Neutrophil (primary cell): ENCODE results near the gene CNTNAP2.

ENCODE experiments used
- H3K27ac ChIP-seq: fragments of 200-600 bp; sonication (generic); 2 replicates; pipeline ENCODE4 v1.5.1; 2016; ENCODE audit warnings: mild to moderate bottlenecking, moderate library complexity
- H3K27me3 ChIP-seq: fragments of 200-600 bp; sonication (generic); 2 replicates; pipeline ENCODE4 v1.6.0; 2016; ENCODE audit warnings: mild to moderate bottlenecking
- H3K36me3 ChIP-seq: fragments of 200-600 bp; sonication (generic); 2 replicates; pipeline ENCODE4 v1.5.1; 2017
- H3K4me1 ChIP-seq, 2 experiments: fragments of 200-600 bp in 1 of 2; sonication (generic) in 1 of 2; 1 replicate in 1 of 2; 2 replicates in 1 of 2; pipeline versions ENCODE4 v1.5.1 to v1.6.1; 2013 to 2016; ENCODE audit warnings: low read depth in 1 of 2, low read length in 1 of 2, mild to moderate bottlenecking in 1 of 2, moderate library complexity in 1 of 2; ENCODE audit not compliant: control insufficient read depth in 1 of 2, insufficient read depth in 1 of 2
- H3K4me3 ChIP-seq, 2 experiments: fragments of 200-600 bp in 1 of 2; sonication (generic) in 1 of 2; 1 replicate in 1 of 2; 2 replicates in 1 of 2; pipeline ENCODE4 v1.5.1; 2013 to 2016; ENCODE audit warnings: low read depth in 1 of 2, low read length in 1 of 2, mild to moderate bottlenecking in 1 of 2, moderate library complexity in 1 of 2
- H3K9me3 ChIP-seq: fragments of 200-600 bp; sonication (generic); 2 replicates; pipeline ENCODE4 v1.5.1; 2016
- TF ChIP-seq, protein P1 (sequence below): fragments of 200-600 bp; sonication (generic); IDR thresholded peaks from 2 replicates; pipeline ENCODE4 v1.5.1; 2016; ENCODE audit warnings: antibody characterized with exemption

Gene CNTNAP2

DNA sequence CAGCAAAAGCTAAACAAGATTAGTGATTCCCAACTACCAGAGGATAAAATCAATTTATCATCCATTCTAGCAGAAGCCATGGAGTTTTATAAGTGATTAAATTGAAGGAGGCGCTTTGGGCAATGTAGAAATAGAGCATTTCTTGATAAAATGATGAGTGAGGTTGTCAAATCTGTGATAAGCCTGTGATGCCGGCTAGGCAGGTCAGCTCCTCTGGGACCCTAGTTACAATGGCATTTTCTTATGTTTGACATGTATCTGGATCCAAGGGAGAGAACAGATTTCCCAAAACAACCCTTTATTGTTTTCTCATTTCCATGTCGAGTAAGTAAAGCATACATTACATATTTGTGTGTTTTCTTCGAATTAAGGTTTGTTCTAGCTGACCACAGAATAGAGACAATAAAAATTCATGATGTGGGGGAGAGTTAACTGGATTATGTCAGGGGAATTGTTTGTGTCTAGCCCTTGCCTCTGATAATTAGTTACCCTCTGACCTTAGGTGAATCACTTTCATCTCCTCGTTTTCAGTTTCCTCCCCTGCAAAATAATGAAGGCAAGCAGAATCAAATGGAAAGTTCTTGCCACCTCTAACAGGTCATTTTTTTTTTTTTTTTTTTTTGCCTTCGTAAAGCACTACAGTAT, 378.5 kb downstream of the CNTNAP2 start:
- H3K27me3 ChIP-seq: no peaks in the 10 kb centered on the region
- no peaks in the 10 kb centered on the region for H3K36me3 ChIP-seq
- no peaks in the 10 kb centered on the region for H3K9me3 ChIP-seq
- no peak overlapping the region for H3K4me3 ChIP-seq
- TF ChIP-seq, protein P1, sequence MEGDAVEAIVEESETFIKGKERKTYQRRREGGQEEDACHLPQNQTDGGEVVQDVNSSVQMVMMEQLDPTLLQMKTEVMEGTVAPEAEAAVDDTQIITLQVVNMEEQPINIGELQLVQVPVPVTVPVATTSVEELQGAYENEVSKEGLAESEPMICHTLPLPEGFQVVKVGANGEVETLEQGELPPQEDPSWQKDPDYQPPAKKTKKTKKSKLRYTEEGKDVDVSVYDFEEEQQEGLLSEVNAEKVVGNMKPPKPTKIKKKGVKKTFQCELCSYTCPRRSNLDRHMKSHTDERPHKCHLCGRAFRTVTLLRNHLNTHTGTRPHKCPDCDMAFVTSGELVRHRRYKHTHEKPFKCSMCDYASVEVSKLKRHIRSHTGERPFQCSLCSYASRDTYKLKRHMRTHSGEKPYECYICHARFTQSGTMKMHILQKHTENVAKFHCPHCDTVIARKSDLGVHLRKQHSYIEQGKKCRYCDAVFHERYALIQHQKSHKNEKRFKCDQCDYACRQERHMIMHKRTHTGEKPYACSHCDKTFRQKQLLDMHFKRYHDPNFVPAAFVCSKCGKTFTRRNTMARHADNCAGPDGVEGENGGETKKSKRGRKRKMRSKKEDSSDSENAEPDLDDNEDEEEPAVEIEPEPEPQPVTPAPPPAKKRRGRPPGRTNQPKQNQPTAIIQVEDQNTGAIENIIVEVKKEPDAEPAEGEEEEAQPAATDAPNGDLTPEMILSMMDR: no peak
- H3K27ac ChIP-seq: no peak overlapping the region
- no peaks in the 10 kb centered on the region for H3K4me1 ChIP-seq

DNA sequence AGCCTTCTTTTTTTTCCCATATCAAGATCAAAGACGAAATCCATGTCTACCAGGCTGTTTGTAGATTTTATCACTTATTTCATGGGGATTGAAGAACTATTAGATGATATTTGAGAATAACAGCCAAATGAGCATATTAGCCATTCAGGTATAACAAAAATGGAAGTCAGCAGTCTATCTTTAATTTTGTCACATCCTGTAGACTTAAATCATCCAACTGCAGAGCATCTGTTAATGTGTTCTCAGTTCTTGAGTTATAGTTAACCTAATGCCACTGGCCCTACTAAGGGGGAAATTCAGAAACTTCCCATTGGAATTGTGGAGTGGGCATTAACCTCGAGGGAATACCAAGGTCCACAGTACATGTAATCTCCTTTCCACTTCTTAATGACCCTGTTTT, 380.1 kb downstream of the CNTNAP2 start:
- Histone ChIP-seq H3K4me1 (no peaks in the 10 kb centered on the region), H3K36me3 (no peaks in the 10 kb centered on the region), H3K9me3 (no peaks in the 10 kb centered on the region), H3K27ac (no peak overlapping the region), H3K4me3 (no peak overlapping the region), H3K27me3 (no peaks in the 10 kb centered on the region)
- TF ChIP-seq, protein P1: no peak

DNA sequence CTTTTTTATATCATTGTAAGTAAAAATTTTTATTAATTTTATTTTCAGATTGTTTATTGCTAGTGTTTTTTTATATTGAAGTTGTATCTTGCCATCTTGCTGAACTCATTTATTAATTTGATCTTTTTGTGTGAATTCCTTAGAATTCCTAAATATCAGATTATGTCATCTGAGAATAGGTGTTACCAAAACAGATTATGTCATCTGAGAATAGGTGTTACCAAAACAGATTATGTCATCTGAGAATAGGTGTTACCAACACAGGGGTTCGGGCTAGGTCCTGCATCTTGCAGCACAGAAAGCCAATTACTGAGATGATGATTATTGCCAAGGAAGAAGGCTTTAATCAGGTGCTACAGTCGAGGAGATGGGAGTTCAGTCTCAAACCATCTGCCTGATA, 383.4 kb downstream of the CNTNAP2 start:
- H3K27ac ChIP-seq: no peak overlapping the region
- no peaks in the 10 kb centered on the region for H3K36me3 ChIP-seq
- no peaks in the 10 kb centered on the region for H3K9me3 ChIP-seq
- H3K27me3 ChIP-seq: no peaks in the 10 kb centered on the region
- TF ChIP-seq, protein P1: no peak
- no peak overlapping the region for H3K4me3 ChIP-seq
- H3K4me1 ChIP-seq: no peaks in the 10 kb centered on the region

DNA sequence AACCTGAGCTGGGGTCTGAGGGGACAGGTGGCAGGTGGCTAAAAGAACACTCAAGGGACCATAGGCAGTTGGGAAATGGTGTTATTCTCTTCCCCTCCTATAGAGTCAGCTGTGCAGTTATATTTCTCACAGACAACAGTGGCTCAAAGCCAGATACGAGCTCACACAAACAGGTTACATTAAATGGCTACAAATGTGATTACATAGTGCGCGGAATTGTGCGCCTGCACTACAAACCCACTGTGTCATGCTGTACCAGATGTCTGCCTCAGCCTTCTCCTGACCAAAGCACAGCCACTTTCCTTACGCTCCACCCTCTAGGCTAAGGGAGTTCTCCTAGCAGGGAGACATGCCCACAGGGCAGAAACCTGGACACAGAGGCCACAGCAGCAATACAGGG, 387.2 kb downstream of the CNTNAP2 start:
- no peaks in the 10 kb centered on the region for H3K27me3 ChIP-seq
- TF ChIP-seq, protein P1: no peak
- H3K4me1 ChIP-seq: no peaks in the 10 kb centered on the region
- no peak overlapping the region for H3K4me3 ChIP-seq
- no peaks in the 10 kb centered on the region for H3K36me3 ChIP-seq
- H3K9me3 ChIP-seq: no peaks in the 10 kb centered on the region
- no peak overlapping the region for H3K27ac ChIP-seq

DNA sequence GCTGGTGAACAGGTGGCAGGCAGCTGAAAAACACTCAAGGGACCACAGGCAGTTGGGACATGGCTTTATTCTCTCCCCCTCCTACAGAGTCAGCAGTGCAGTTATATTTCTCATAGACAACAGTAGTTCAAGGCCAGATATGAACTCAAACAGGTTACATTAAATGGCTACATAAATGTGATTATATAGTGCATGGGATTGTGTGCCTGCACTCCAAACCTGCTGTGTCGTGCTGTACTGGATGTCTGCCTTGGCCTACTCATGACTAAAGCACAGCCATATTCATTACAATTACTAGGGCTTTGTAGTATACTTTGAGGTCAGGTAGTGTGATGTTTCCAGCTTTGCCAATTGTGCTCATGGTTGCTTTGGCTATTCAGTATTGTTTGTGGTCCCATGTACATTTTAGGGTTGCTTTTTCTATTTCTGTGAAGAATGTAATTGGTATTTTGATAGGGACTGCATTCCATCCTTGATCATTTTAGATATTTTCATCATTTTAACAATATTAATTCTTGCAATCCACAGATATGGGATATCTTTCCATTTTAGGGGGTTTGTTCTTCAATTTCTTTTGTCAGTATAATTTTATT, 393.6 kb downstream of the CNTNAP2 start:
- no peaks in the 10 kb centered on the region for H3K27me3 ChIP-seq
- no peaks in the 10 kb centered on the region for H3K9me3 ChIP-seq
- no peaks in the 10 kb centered on the region for H3K36me3 ChIP-seq
- H3K4me3 ChIP-seq: no peak overlapping the region
- TF ChIP-seq, protein P1: no peak
- H3K4me1 ChIP-seq: no peaks in the 10 kb centered on the region
- H3K27ac ChIP-seq: no peak overlapping the region
